Common myeloid progenitor, CD34-positive (primary cell): ENCODE results near the gene FTO.

Experiments used
- CTCF ChIA-PET: fragments of 350-600 bp; sonication (Branson Sonifier 250); formaldehyde crosslinking; loops from one replicate; lab custom pipeline; 2021; ENCODE audit warnings: antibody characterized with exemption; lab: Charles Lee
- POLR2A ChIA-PET: fragments of 350-600 bp; sonication (Branson Sonifier 250); formaldehyde crosslinking; loops from one replicate; lab custom pipeline; 2021; ENCODE audit warnings: antibody characterized with exemption; lab: Charles Lee
- DNase-seq, 3 donors: peaks; one replicate each; pipeline versions ENCODE4 v3.0.0 to v3.0.0-alpha.2; 2013
- H3K27ac ChIP-seq, 2 experiments: 1 replicate in 1 of 2; 2 replicates in 1 of 2; pipeline ENCODE4 v1.7.0; 2013; ENCODE audit warnings: inconsistent platforms in 2 of 2, low read length in 2 of 2, mild to moderate bottlenecking in 2 of 2, low read depth in 1 of 2, moderate library complexity in 1 of 2; ENCODE audit not compliant: severe bottlenecking in 2 of 2, insufficient read depth in 1 of 2, poor library complexity in 1 of 2
- H3K27me3 ChIP-seq, 5 experiments: replicated peaks in 2 of 5; 1 replicate in 3 of 5; 2 replicates in 2 of 5; pipeline versions ENCODE4 v1.6.1 to v1.7.0; 2013; ENCODE audit warnings: low read length in 4 of 5, mild to moderate bottlenecking in 2 of 5, moderate library complexity in 2 of 5, inconsistent platforms in 1 of 5; ENCODE audit not compliant: insufficient read depth in 5 of 5, control insufficient read depth in 4 of 5
- H3K36me3 ChIP-seq, 4 experiments: 1 replicate in 2 of 4; 2 replicates in 2 of 4; pipeline versions ENCODE4 v1.6.1 to v1.7.0; 2013; ENCODE audit warnings: low read length in 3 of 4, control low read depth in 1 of 4, mild to moderate bottlenecking in 1 of 4; ENCODE audit not compliant: control insufficient read depth in 4 of 4, insufficient read depth in 4 of 4
- H3K4me1 ChIP-seq, 4 experiments: 1 replicate in 3 of 4; 2 replicates in 1 of 4; pipeline versions ENCODE4 v1.6.1 to v1.7.1; 2013; ENCODE audit warnings: low read length in 3 of 4, mild to moderate bottlenecking in 3 of 4, control low read depth in 1 of 4, inconsistent platforms in 1 of 4, moderate library complexity in 1 of 4; ENCODE audit not compliant: control insufficient read depth in 4 of 4, insufficient read depth in 4 of 4; ENCODE audit errors: control extremely low read depth in 1 of 4
- H3K4me3 ChIP-seq, 7 experiments: 1 replicate in 4 of 7; 2 replicates in 3 of 7; pipeline versions ENCODE4 v1.5.1 to v1.7.0; 2013; ENCODE audit warnings: mild to moderate bottlenecking in 7 of 7, low read length in 6 of 7, moderate library complexity in 6 of 7, inconsistent platforms in 2 of 7, low read depth in 2 of 7, control low read depth in 1 of 7; ENCODE audit not compliant: insufficient read depth in 4 of 7, control insufficient read depth in 1 of 7; ENCODE audit errors: extremely low read depth in 1 of 7
- H3K9me3 ChIP-seq, 5 experiments: 1 replicate in 4 of 5; 2 replicates in 1 of 5; pipeline versions ENCODE4 v1.6.1 to v1.7.1; 2013; ENCODE audit warnings: low read length in 4 of 5, mild to moderate bottlenecking in 2 of 5, inconsistent platforms in 1 of 5, low read depth in 1 of 5, moderate library complexity in 1 of 5; ENCODE audit not compliant: control insufficient read depth in 4 of 5, insufficient read depth in 2 of 5; ENCODE audit errors: control extremely low read depth in 1 of 5
- WGBS: methylation state at CpG from one replicate; pipeline ENCODE4 v1.1.5; 2013; ENCODE audit not compliant: insufficient coverage; 5-methylcytosine and 5-hydroxymethylcytosine counted together

FTO gene

GRCh38 chr16:53914736-53915135 is 210.8 kb downstream of the FTO start:
- CTCF ChIA-PET: no interaction called here
- POLR2A ChIA-PET: interaction anchor here (0.6 kb wide), 1 partner anchor 210 kb away, joined by 4 read pairs; no protein-coding TSS in a partner anchor
- no peaks in the 10 kb centered on the region for H3K27me3 ChIP-seq
- peaks cover 0 to 10% (median 3%) of the 10 kb centered on the region in 4 experiments for H3K4me1 ChIP-seq
- H3K27ac ChIP-seq: no peak overlapping the region
- no peak overlapping the region for H3K4me3 ChIP-seq
- H3K36me3 ChIP-seq: peaks cover 0 to 2% (median 0%) of the 10 kb centered on the region in 4 experiments
- 100% methylated on average over 2 of the region's 3 CpGs for WGBS
- no peak for DNase-seq
- no peaks in the 10 kb centered on the region for H3K9me3 ChIP-seq

GRCh38 chr16:53915452-53916160 is 211.7 kb downstream of the FTO start:
- 94% methylated on average over 4 of the region's 5 CpGs for WGBS
- H3K4me1 ChIP-seq: peaks cover 0 to 10% (median 3%) of the 10 kb centered on the region in 4 experiments
- no peak overlapping the region for H3K27ac ChIP-seq
- no peak overlapping the region for H3K4me3 ChIP-seq
- H3K27me3 ChIP-seq: no peaks in the 10 kb centered on the region
- no peaks in the 10 kb centered on the region for H3K9me3 ChIP-seq
- no peak for DNase-seq
- POLR2A ChIA-PET: interaction anchor here (0.6 kb wide), 1 partner anchor 264 kb away, joined by 3 read pairs; no protein-coding TSS in a partner anchor
- CTCF ChIA-PET: interaction anchor here (1.1 kb wide), 1 partner anchor 23 kb away, joined by 3 read pairs; no protein-coding TSS in a partner anchor
- peaks cover 0 to 2% (median 0%) of the 10 kb centered on the region in 4 experiments for H3K36me3 ChIP-seq

- no peak for DNase-seq
- Histone ChIP-seq H3K36me3 (peaks cover 0 to 2% (median 0%) of the 10 kb centered on the region in 4 experiments), H3K27ac (no peak overlapping the region), H3K9me3 (no peaks in the 10 kb centered on the region), H3K4me3 (no peak overlapping the region), H3K4me1 (peaks cover 0 to 8% (median 7%) of the 10 kb centered on the region in 4 experiments), H3K27me3 (no peaks in the 10 kb centered on the region)
- ChIA-PET CTCF (no interaction called here), POLR2A (no interaction called here)
- WGBS: 100% methylated on average over 1 of the region's 3 CpGs
These were observed 217.0 kb downstream of the FTO start for GRCh38 chr16:53920988-53921387.

- H3K4me3 ChIP-seq: no peak overlapping the region
- WGBS: 100% methylated on average over 2 of the region's 6 CpGs
- DNase-seq: no peak
- ChIA-PET CTCF (interaction anchor here (1.2 kb wide), 1 partner anchor 149 kb away, joined by 3 read pairs; no protein-coding TSS in a partner anchor), POLR2A (no interaction called here)
- H3K9me3 ChIP-seq: no peaks in the 10 kb centered on the region
- H3K36me3 ChIP-seq: peaks cover 0 to 2% (median 0%) of the 10 kb centered on the region in 4 experiments
- no peak overlapping the region for H3K27ac ChIP-seq
- H3K27me3 ChIP-seq: no peaks in the 10 kb centered on the region
- peaks cover 0 to 8% (median 7%) of the 10 kb centered on the region in 4 experiments for H3K4me1 ChIP-seq
These were observed 218.3 kb downstream of the FTO start for GRCh38 chr16:53922067-53922806.

- CTCF ChIA-PET: interaction anchor here (1.2 kb wide), 1 partner anchor 149 kb away, joined by 3 read pairs; no protein-coding TSS in a partner anchor
- H3K27ac ChIP-seq: no peak overlapping the region
- POLR2A ChIA-PET: no interaction called here
- H3K4me3 ChIP-seq: no peak overlapping the region
- no peaks in the 10 kb centered on the region for H3K9me3 ChIP-seq
- peaks cover 0 to 8% (median 7%) of the 10 kb centered on the region in 4 experiments for H3K4me1 ChIP-seq
- 86% methylated on average over 5 of the region's 9 CpGs for WGBS
- no peak for DNase-seq
- H3K27me3 ChIP-seq: no peaks in the 10 kb centered on the region
- H3K36me3 ChIP-seq: peaks cover 0 to 2% (median 0%) of the 10 kb centered on the region in 4 experiments
These were observed 219.0 kb downstream of the FTO start for GRCh38 chr16:53922807-53923571.

GRCh38 chr16:53924331-53925106 is 220.6 kb downstream of the FTO start:
- ChIA-PET CTCF (interaction anchor here (0.6 to 0.8 kb wide), 3 partner anchors 23 to 434 kb away, joined by 3 to 4 read pairs (median 3); no protein-coding TSS in a partner anchor), POLR2A (no interaction called here)
- no peak for DNase-seq
- H3K4me1 ChIP-seq: peaks cover 0 to 8% (median 7%) of the 10 kb centered on the region in 4 experiments
- H3K36me3 ChIP-seq: no peaks in the 10 kb centered on the region
- H3K9me3 ChIP-seq: no peaks in the 10 kb centered on the region
- no peak overlapping the region for H3K4me3 ChIP-seq
- WGBS: 75% methylated on average over 4 of the region's 8 CpGs
- H3K27me3 ChIP-seq: no peaks in the 10 kb centered on the region
- H3K27ac ChIP-seq: no peak overlapping the region
